Stimulated activated CD4-positive, alpha-beta T cell treated with anti-CD3 and anti-CD28 coated beads, Interleukin-12 subunit alpha, Interleukin-12 subunit beta, amount 100 ng/mL, for 4 hours (primary cell): ENCODE results near the gene ENPP4.
A peak's percentile ranks its signal among the peaks of the same experiment; 100 is the strongest.
"Not testable (repeated sequence)": the region's sequence is repeated elsewhere in the genome, so short reads cannot be mapped to it uniquely, and the experiment has no call there.

Experiments used
- DNase-seq: peaks from one replicate; pipeline ENCODE4 v3.0.0-alpha.2; 2020

Gene ENPP4

DNA sequence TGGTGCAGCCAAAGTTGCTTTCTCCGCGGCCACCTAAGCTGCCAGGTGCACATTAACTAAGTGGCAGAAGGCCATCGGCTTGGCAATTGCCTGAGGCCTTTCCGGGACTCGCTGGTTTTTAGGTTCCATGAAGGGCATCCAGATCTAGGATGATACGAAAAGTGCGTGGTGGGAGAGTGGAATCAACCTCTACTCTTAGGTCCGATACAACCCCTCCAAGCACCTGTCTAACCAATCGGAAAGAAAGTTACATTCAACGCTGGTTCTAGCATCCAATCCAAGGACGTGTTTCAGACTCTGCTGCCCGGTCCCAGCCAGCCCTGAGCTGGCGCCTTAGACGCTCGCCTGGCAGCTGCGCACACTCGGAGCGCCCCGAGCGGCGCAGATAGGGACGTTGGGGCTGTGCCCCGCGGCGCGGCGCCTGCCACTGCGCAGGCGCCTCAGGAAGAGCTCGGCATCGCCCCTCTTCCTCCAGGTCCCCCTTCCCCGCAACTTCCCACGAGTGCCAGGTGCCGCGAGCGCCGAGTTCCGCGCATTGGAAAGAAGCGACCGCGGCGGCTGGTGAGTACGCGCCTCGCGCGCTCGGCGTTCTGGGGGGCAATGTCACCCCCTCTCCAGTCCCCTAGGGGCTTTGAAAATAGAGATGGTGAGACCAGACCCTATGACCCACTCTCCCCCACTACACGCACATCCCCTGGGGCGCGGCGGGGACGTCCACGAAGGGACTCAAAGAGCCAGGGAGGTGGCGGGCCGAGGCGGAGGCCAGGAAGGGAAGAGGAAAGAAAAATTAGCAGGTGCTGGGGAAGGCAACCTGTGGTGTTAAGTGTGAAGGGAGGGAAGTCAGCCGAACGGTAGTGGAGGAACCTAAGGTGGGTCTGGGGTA, at the start of gene ENPP4:
Gene ENPP4, plus strand, starts transcription at position 361 of the 883 bp plus-strand sequence. CDS start 9,595 bp downstream, outside the sequence.
- DNase-seq = peak; percentile 81

DNA sequence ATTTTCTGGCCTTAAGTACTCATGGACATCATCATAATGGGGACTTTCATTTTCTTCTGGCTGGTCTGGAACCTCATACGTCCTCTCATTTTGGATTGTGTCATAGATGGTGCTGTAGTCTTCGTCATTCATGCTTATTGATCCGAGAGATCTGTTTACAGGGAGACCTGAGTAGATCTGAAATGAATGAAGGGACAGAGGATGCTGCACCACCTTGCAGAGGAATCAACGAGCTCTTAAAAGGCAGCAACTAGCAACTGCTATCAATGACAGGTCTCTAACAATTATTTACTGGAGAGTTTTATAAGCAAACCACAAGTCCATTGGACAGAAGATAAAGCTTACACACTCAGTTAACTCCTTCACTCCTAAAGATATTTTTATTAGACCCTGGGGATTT, 49.7 kb upstream of the ENPP4 start:
- no peak for DNase-seq

DNA sequence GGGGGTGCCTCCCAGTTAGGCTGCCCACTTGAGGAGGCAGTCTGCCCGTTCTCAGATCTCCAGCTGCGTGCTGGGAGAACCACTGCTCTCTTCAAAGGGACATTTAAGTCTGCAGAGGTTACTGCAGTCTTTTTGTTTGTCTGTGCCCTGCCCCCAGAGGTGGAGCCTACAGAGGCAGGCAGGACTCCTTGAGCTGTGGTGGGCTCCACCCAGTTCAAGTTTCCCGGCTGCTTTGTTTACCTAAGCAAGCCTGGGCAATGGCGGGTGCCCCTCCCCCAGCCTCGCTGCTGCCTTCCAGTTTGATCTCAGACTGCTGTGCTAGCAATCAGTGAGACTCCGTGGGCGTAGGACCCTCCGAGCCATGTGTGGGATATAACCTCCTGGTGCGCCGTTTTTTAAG, 44.1 kb upstream of the ENPP4 start:
- DNase-seq = not testable (repeated sequence)

DNA sequence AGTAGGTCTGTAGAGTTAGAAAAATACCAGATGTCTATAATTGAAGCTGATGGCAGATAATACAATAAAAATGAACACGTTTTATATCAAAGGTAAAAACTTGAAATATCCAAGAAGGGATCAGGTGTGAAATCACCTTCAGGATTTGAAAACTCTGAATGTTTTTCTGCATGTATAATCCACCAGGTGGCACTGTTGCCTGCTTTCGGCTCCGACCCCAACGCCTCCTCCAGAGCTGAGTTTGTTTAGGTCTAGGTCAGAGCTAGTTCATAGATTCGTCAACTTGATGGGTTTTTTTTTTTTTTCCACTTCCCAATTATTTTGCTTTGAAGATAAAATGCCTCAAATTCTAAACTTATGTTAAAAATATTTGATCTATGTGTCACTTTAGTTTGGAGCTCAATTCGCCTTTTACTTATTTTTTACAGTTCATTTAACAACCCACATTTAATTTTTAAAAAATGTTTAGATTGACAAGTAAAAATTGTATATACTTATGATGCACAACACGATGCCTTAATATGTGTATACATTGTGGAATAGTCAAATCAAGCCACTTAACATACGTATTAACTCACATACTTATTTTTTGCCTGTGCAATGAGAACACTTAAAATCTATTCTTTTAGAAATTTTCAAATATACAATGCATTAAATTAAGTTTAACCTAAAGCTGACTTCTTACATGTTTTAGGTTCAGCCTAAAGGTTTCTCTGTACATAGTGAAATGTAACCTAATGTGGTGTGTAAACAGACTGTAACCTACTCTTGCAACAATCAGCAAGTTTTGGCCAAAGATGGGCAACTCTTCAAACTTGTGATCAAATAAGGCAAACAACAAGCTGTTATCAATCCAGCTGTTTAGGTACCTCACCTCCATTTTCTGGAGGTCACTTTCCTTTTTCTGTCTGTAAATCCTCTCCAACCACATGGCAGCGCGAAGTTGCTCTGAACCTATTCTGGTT, 39.4 kb upstream of the ENPP4 start:
- DNase-seq = peak; percentile 36

DNA sequence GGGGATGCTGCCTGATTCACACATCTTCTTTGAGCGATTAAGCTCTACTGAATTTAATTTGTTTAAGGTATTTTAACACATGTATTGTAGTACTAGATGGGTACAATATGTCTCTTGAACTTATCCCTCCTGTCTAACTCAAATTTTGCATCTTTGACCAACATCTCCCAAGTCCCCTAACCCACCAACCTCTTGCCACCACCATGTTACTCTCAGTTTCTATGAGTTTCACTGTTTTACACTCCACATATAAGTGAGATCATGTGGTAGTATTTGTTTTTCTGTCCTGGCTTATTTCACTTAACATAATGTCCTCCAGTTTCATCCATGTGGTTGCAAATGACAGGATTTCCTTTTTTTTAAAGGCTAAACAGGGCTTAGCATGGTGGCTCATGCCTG, 38.7 kb upstream of the ENPP4 start:
- no peak for DNase-seq

- no peak for DNase-seq
Observed at GRCh38 chr6:46095251-46095650, 34.5 kb upstream of the ENPP4 start.

GRCh38 chr6:46097366-46097765, 32.4 kb upstream of the ENPP4 start:
- no peak for DNase-seq

- DNase-seq = no peak
Observed at GRCh38 chr6:46098678-46099077, 31.1 kb upstream of the ENPP4 start.

GRCh38 chr6:46099952-46100351, 29.8 kb upstream of the ENPP4 start:
- DNase-seq = no peak

DNA sequence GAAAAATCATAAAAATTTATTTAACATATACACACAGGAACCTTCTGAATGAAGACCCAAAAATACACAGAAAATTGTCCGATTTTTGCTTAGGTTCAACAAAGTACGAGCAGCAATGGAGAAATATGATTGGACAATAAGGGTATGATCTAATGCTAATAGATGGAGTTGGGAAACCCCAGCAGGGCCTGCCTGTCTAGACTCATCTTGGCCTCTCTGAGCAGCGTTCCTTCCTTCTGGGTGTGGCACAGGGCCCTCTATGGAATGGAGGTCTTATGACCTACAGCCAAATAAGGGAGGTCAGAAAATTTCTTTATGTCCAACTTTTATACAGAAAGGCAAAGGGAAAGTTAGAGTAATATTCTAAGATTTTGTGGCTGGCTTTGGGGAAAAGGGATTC, 27.7 kb upstream of the ENPP4 start:
- DNase-seq = no peak

DNA sequence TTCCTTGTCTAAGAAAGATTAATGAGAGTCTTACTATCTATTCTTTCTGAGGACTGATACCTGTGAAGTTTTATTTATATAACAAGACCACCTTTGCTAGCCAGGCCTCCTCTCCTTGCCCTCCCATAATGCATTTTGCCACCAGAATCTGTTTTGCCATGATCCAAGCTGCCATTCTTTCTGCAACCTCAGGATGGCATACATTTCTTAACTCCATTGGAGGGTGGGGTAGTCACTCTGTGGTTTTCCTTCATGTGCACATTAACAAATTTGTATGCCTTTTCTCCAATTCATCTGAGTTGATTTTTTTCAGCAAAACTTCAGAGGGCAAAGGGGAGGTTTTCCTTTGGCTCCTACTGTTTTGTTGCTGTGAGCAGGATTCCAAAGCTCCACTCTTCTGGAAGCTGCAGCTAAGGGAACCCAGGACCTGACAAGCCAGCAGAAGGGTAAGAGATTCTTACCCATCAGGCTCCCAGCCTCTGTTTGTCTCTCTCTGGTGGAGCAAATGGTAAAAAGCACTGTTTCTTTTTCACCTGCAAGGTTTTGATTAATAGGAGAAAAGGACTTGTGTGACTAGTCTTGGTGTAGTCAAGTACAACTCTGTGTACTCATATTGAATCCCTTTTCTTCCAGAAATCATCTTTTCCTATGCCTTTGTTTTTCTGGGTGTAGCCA, 26.2 kb upstream of the ENPP4 start:
- no peak for DNase-seq

- no peak for DNase-seq
Observed at GRCh38 chr6:46104209-46104608, 25.6 kb upstream of the ENPP4 start.

DNA sequence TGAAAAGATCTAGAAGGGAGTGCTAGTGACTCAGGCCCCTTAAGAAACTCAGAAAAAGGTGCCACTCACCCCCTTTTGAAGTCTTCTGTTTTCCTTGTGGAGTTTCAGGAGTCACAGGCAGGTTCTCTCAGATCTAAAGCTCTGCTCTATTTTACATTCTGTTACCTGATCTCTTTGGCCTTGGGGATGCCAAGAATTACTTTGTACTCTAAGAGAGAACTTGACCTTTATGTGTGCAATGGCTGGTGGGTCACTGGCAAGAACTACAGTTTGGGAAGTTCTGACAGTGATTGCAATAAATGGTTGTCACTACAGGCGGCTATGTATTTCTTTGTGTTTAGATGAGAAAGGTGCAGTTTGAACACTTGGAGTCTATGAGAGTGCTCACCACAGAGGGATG, 24.2 kb upstream of the ENPP4 start:
- DNase-seq = no peak

- DNase-seq = no peak
Observed at GRCh38 chr6:46113370-46113769, 16.4 kb upstream of the ENPP4 start.

DNA sequence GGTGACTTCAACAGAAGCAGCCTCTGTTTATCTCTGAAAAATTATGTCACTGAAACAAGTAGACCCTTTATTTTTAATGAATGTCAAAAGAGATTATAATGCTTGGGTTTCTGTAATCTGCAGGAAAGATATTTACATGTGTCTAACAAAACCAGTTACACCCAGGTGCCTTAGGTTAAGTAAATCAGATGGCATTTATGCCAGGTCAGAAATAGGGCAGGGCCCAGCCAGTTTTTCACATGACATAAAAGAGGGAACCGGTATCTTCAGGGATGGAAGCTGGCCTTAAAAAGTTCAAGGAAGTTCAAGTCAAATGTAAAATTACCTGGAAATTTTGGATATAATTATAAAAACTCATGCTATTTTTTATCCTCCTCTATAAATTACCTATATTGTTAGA, 14.2 kb upstream of the ENPP4 start:
- no peak for DNase-seq

GRCh38 chr6:46116289-46116688, 13.5 kb upstream of the ENPP4 start:
- DNase-seq = no peak

DNA sequence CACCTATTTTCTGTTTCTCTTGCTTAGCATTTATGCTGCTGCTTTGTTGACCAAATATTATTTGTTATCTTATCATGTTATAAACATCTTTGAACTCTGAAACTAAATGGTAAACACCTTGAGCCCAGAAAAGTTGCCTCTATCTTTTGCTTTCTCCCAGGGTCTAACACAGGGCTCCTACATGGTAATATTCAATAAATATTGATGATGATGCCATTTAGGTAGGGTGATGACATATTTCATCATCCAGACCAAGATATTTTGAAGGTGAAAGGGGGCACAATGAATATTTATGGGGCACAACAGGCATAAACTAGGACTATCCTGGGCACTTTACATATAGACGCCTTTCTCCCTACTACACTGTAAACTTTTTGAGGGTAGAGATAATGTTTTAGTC, 11.6 kb upstream of the ENPP4 start:
- no peak for DNase-seq

GRCh38 chr6:46118836-46119235, 11.0 kb upstream of the ENPP4 start:
- no peak for DNase-seq

DNA sequence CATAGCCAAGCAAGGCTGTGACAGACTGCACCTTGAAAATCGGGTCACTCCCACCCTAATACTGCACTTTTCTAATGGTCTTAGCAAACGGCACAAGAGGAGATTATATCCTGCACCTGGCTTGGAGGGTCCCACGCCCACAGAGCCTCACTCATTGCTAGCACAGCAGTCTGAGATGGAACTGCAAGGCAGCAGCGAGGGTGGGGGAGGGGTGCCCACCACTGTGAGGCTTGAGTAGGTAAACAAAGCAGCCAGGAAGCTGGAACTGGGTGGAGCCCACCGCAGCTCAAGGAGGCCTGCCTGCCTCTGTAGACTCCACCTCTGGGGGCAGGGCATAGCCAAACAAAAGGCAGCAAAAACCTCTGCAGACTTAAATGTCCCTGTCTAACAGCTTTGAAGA, 10.1 kb upstream of the ENPP4 start:
- DNase-seq = not testable (repeated sequence)

GRCh38 chr6:46128476-46128875, 1.3 kb upstream of the ENPP4 start:
- DNase-seq = no peak

DNA sequence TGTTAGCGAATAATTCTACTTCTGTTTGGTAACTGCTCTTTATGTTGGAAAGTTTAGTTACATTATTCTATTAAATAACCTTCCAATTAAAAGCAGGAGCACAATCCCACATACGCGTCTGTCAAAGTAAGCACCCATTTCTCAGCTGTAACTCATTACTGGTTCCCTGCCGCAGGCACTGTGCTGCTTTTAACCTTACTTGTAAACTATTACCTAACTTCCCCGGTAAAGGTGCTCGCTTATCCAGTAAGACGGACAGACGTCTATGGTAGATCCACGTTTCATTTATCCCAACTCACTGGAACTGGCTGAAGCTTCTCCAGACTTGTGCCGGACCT, 529 bp upstream of the ENPP4 start:
- no peak for DNase-seq

- DNase-seq = no peak
Observed at GRCh38 chr6:46130666-46131065, 877 bp downstream of the ENPP4 start.

DNA sequence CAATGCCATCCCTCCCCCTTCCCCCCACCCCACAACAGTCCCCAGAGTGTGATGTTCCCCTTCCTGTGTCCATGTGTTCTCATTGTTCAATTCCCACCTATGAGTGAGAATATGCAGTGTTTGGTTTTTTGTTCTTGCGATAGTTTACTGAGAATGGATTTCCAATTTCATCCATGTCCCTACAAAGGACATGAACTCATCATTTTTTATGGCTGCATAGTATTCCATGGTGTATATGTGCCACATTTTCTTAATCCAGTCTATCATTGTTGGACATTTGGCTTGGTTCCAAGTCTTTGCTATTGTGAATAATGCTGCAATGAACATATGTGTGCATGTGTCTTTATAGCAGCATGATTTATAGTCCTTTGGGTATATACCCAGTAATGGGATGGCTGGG, 1.5 kb downstream of the ENPP4 start:
- DNase-seq = not testable (repeated sequence)
